ENCODE results near the gene GZMM. TPM values are rescaled to one million over a fixed set of nuclear protein-coding genes. Genes with fewer than 3 reads are reported as not detected.

Gene GZMM
- total and polyA plus RNA-seq, 2 of the 13 experiments (the other 11 are each of a cell fraction or from before 2014, with no cell fraction given): 0.07 TPM; not detected in 1

GRCh38 chr19:584240-585001 is 40.6 kb downstream of the GZMM start (continued):
- TF ChIP-seq, protein P1, sequence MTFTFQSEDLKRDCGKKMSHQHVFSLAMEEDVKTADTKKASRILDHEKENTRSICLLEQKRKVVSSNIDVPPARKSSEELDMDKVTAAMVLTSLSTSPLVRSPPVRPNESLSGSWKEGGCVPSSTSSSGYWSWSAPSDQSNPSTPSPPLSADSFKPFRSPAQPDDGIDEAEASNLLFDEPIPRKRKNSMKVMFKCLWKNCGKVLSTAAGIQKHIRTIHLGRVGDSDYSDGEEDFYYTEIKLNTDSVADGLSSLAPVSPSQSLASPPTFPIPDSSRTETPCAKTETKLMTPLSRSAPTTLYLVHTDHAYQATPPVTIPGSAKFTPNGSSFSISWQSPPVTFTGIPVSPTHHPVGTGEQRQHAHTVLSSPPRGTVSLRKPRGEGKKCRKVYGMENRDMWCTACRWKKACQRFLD (CRISPR knock-in tag; IDR thresholded peaks at IDR 0.05; ENCODE audit: borderline replicate concordance): no peak
- TF ChIP-seq HOXD1 (CRISPR knock-in tag; IDR thresholded peaks at IDR 0.05) (no peak; the same call in 1 of the 2 replicates), NCOA2 (CRISPR knock-in tag; IDR thresholded peaks at IDR 0.05) (peak; percentile 21; the same call in 1 of the 2 replicates), ZNF660 (CRISPR knock-in tag; IDR thresholded peaks at IDR 0.05; ENCODE audit: borderline replicate concordance, low read depth) (0 out of 2 replicates have a peak, but pooled peaks have one; percentile 28), SP4 (CRISPR knock-in tag; IDR thresholded peaks at IDR 0.05) (peak; percentile 42; the same call in 1 of the 2 replicates), RFXAP (CRISPR knock-in tag; IDR thresholded peaks at IDR 0.05; ENCODE audit: borderline replicate concordance) (peak; percentile 36; the same call in 1 of the 2 replicates), ARNT2 (CRISPR knock-in tag; IDR thresholded peaks at IDR 0.05; ENCODE audit: low read depth) (no peak; the same call in 1 of the 2 replicates), ZSCAN31 (CRISPR knock-in tag; IDR thresholded peaks at IDR 0.05; ENCODE audit: low read depth) (peak; percentile 73), MYC (CRISPR knock-in tag; IDR thresholded peaks at IDR 0.05; ENCODE audit: borderline replicate concordance) (peak; percentile 57; the same call in 1 of the 2 replicates), TEAD3 (CRISPR knock-in tag; optimal IDR thresholded peaks at IDR 0.05; ENCODE audit: borderline replicate concordance) (peak; percentile 71), UBTF (CRISPR knock-in tag; IDR thresholded peaks at IDR 0.05) (peak; percentile 55), FOXK2 (IDR thresholded peaks at IDR 0.05) (no peak), CBFB (CRISPR knock-in tag; IDR thresholded peaks at IDR 0.05) (0 out of 2 replicates have a peak, but pooled peaks have one; percentile 49), ARNTL (CRISPR knock-in tag; IDR thresholded peaks at IDR 0.05) (no peak), ZBTB2 (CRISPR knock-in tag; IDR thresholded peaks at IDR 0.05; ENCODE audit: low read depth) (no peak), DPF2 (CRISPR knock-in tag; IDR thresholded peaks at IDR 0.05; ENCODE audit: borderline replicate concordance, low read depth) (no peak), ZNF333 (CRISPR knock-in tag; IDR thresholded peaks at IDR 0.05; ENCODE audit: borderline replicate concordance) (0 out of 2 replicates have a peak, but pooled peaks have one; percentile 55), MXI1 (IDR thresholded peaks at IDR 0.05; ENCODE audit: borderline replicate concordance, low read depth, low read length) (peak; percentile 56; the same call in 1 of the 3 replicates), PHF20 (CRISPR knock-in tag; IDR thresholded peaks at IDR 0.05) (peak; percentile 43; the same call in 1 of the 2 replicates)

All from HepG2 (cell line).